Measurements from ENCODE around the gene UBXN7. TPM values are rescaled to one million over a fixed set of nuclear protein-coding genes. Genes with fewer than 3 reads are reported as not detected.
A peak's percentile ranks its signal among the peaks of the same experiment; 100 is the strongest.
"Not testable (repeated sequence)": the region's sequence is repeated elsewhere in the genome, so short reads cannot be mapped to it uniquely, and the experiment has no call there.

The UBXN7 gene
- 31.2 TPM for total RNA-seq
- long read RNA-seq, full-length matches to known transcripts = 5 of 8 reads
- long read RNA-seq, partial matches to known transcripts = 1 of 8 reads
- long read RNA-seq, other reads (novel, unspliced or antisense) = 2 of 8 reads

GRCh38 chr3:196432137-196432879, at the start of gene UBXN7:
Gene UBXN7 (minus strand): TSS chr3:196432427. CDS start chr3:196432399, 28 bp downstream.
- peak; percentile 94 for DNase-seq
- Histone ChIP-seq H3K4me1 (peaks cover 56% of the 10 kb centered on the region), H3K36me3 (peaks cover 5% of the 10 kb centered on the region), H3K9me3 (replicated peaks) (no peaks in the 10 kb centered on the region), H3K4me3 (peak within 1 kb of the TSS; percentile 96), H3K27me3 (ENCODE audit: low read depth) (no peaks in the 10 kb centered on the region), H3K27ac (replicated peaks) (peak within 1 kb of the TSS; percentile 96)
- TF ChIP-seq, protein P1, sequence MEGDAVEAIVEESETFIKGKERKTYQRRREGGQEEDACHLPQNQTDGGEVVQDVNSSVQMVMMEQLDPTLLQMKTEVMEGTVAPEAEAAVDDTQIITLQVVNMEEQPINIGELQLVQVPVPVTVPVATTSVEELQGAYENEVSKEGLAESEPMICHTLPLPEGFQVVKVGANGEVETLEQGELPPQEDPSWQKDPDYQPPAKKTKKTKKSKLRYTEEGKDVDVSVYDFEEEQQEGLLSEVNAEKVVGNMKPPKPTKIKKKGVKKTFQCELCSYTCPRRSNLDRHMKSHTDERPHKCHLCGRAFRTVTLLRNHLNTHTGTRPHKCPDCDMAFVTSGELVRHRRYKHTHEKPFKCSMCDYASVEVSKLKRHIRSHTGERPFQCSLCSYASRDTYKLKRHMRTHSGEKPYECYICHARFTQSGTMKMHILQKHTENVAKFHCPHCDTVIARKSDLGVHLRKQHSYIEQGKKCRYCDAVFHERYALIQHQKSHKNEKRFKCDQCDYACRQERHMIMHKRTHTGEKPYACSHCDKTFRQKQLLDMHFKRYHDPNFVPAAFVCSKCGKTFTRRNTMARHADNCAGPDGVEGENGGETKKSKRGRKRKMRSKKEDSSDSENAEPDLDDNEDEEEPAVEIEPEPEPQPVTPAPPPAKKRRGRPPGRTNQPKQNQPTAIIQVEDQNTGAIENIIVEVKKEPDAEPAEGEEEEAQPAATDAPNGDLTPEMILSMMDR (IDR thresholded peaks at IDR 0.05; ENCODE audit: borderline replicate concordance) = no peak
- intact Hi-C loops (cut with micrococcal nuclease) = no loop called here

DNA sequence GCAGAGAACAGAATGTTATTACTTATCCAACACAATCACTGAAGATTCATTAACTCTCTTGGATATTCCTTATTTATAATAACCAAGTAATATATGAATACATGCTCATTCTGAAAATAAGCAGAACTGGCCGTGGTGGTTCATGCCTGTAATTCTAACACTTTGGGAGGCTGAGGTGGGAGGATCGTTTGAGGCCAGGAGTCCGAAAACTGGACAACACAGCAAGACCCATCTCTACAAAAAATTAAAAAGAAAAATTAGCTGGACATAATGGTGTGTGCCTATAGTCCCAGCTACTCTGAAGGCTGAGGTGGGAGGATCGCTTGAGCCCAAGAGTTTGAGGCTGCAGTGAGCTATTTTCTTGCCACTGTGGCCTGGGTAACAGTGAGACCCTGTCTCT, 45.5 kb upstream of the UBXN7 start:
- Histone ChIP-seq H3K27me3 (ENCODE audit: low read depth) (no peaks in the 10 kb centered on the region), H3K4me3 (no peak overlapping the region), H3K27ac (replicated peaks) (no peak overlapping the region), H3K36me3 (peaks cover 93% of the 10 kb centered on the region), H3K4me1 (no peaks in the 10 kb centered on the region), H3K9me3 (replicated peaks) (no peaks in the 10 kb centered on the region)
- TF ChIP-seq, protein P1 (IDR thresholded peaks at IDR 0.05; ENCODE audit: borderline replicate concordance) = no peak
- no peak for DNase-seq
- intact Hi-C loops (cut with micrococcal nuclease) = no loop called here

GRCh38 chr3:196472286-196472685, 40.1 kb upstream of the UBXN7 start:
- TF ChIP-seq, protein P1 (IDR thresholded peaks at IDR 0.05; ENCODE audit: borderline replicate concordance) = no peak
- intact Hi-C loops (cut with micrococcal nuclease) = no loop called here
- Histone ChIP-seq H3K36me3 (peaks cover 68% of the 10 kb centered on the region), H3K27ac (replicated peaks) (no peak overlapping the region), H3K4me3 (no peak overlapping the region), H3K27me3 (ENCODE audit: low read depth) (no peaks in the 10 kb centered on the region), H3K4me1 (peaks cover 5% of the 10 kb centered on the region), H3K9me3 (replicated peaks) (no peaks in the 10 kb centered on the region)
- DNase-seq = no peak

DNA sequence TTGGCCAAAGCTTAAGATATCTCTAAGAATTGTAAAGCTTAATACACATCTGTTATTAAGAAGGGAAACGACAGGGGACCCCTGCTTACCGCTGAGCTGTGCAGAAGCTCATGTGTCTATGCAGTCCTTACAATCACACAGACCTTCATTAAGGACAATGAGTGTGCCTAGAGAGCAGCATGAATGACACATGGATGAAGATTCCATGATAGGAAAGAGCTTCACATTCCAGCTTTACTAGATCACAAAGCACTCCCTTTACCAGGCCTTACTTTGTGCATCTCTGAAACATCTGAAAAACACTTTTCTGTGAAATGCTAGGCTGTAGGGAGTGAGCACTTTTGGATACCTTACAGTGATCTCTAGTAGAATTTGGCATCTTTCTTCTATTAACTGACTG, 39.3 kb upstream of the UBXN7 start:
- no peak for DNase-seq
- H3K36me3 ChIP-seq = peaks cover 63% of the 10 kb centered on the region

DNA sequence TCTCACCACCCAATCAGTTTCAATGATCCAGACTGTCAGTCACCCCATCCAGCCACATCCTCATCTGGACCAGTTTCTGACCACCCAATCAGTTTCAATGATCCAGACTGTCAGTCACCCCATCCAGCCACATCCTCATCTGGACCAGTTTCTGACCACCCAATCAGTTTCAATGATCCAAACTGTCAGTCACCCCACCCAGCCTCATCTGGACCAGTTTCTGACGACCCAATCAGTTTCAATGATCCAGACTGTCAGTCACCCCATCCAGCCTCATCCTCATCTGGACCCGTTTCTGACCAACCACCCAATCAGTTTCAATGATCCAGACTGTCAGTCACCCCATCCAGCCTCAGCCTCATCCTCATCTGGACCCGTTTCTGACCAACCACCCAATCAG, 38.0 kb upstream of the UBXN7 start:
- H3K4me3 ChIP-seq; intact Hi-C loops (cut with micrococcal nuclease): not testable (repeated sequence)
- H3K36me3 ChIP-seq = peaks cover 55% of the 10 kb centered on the region

More for the DNA sequence above, 39.3 kb upstream of the UBXN7 start:
- peaks cover 5% of the 10 kb centered on the region for H3K4me1 ChIP-seq
- H3K27ac ChIP-seq (replicated peaks) = no peak overlapping the region
- H3K4me3 ChIP-seq = no peak overlapping the region
- intact Hi-C loops (cut with micrococcal nuclease) = no loop called here
- H3K9me3 ChIP-seq (replicated peaks) = no peaks in the 10 kb centered on the region
- TF ChIP-seq, protein P1 (IDR thresholded peaks at IDR 0.05; ENCODE audit: borderline replicate concordance) = no peak
- H3K27me3 ChIP-seq (ENCODE audit: low read depth) = no peaks in the 10 kb centered on the region

GRCh38 chr3:196463804-196464203, 31.6 kb upstream of the UBXN7 start:
- H3K27ac ChIP-seq (replicated peaks) = no peak overlapping the region
- H3K27me3 ChIP-seq (ENCODE audit: low read depth) = no peaks in the 10 kb centered on the region
- TF ChIP-seq, protein P1 (IDR thresholded peaks at IDR 0.05; ENCODE audit: borderline replicate concordance) = no peak
- intact Hi-C loops (cut with micrococcal nuclease) = no loop called here
- H3K9me3 ChIP-seq (replicated peaks) = no peaks in the 10 kb centered on the region
- no peak overlapping the region for H3K4me3 ChIP-seq
- no peak for DNase-seq
- peaks cover 25% of the 10 kb centered on the region for H3K36me3 ChIP-seq
- no peaks in the 10 kb centered on the region for H3K4me1 ChIP-seq

More for the DNA sequence above, 38.0 kb upstream of the UBXN7 start:
- not testable (repeated sequence) for H3K27ac ChIP-seq (replicated peaks); DNase-seq; H3K9me3 ChIP-seq (replicated peaks); H3K4me1 ChIP-seq; H3K27me3 ChIP-seq (ENCODE audit: low read depth)

All from left ventricle myocardium inferior (tissue), 1 donor.